ENCODE data around the gene NFATC2. TPM values are rescaled to one million over a fixed set of nuclear protein-coding genes. Genes with fewer than 3 reads are reported as not detected.

The NFATC2 gene
- total RNA-seq, 1 donor from 2014 or later, result 1.9 TPM

GRCh38 chr20:51397137-51397536, 145.4 kb downstream of the NFATC2 start:
- TF ChIP-seq, protein P1, sequence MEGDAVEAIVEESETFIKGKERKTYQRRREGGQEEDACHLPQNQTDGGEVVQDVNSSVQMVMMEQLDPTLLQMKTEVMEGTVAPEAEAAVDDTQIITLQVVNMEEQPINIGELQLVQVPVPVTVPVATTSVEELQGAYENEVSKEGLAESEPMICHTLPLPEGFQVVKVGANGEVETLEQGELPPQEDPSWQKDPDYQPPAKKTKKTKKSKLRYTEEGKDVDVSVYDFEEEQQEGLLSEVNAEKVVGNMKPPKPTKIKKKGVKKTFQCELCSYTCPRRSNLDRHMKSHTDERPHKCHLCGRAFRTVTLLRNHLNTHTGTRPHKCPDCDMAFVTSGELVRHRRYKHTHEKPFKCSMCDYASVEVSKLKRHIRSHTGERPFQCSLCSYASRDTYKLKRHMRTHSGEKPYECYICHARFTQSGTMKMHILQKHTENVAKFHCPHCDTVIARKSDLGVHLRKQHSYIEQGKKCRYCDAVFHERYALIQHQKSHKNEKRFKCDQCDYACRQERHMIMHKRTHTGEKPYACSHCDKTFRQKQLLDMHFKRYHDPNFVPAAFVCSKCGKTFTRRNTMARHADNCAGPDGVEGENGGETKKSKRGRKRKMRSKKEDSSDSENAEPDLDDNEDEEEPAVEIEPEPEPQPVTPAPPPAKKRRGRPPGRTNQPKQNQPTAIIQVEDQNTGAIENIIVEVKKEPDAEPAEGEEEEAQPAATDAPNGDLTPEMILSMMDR (conservative IDR thresholded peaks at IDR 0.05), result no peak
- no peaks in the 10 kb centered on the region for H3K36me3 Mint-ChIP-seq (ENCODE audit: low read depth)
- no peak overlapping the region for H3K4me3 Mint-ChIP-seq
- peaks cover 8% of the 10 kb centered on the region for H3K4me1 Mint-ChIP-seq
- peak overlapping the region; percentile 40 for H3K27ac Mint-ChIP-seq (ENCODE audit: unreplicated experiment)
- no peak for DNase-seq (ENCODE audit: low read depth, low spot score)
- no peaks in the 10 kb centered on the region for H3K27me3 Mint-ChIP-seq (ENCODE audit: low read depth)
- H3K9me3 Mint-ChIP-seq, result no peaks in the 10 kb centered on the region

- TF ChIP-seq, protein P1 (conservative IDR thresholded peaks at IDR 0.05), result no peak
- Mint-ChIP-seq H3K4me3 (no peak overlapping the region), H3K4me1 (peaks cover 8% of the 10 kb centered on the region), H3K27me3 (ENCODE audit: low read depth) (no peaks in the 10 kb centered on the region), H3K36me3 (ENCODE audit: low read depth) (no peaks in the 10 kb centered on the region), H3K9me3 (no peaks in the 10 kb centered on the region), H3K27ac (ENCODE audit: unreplicated experiment) (no peak overlapping the region)
- DNase-seq (ENCODE audit: low read depth, low spot score), result no peak
Observed at GRCh38 chr20:51396365-51396909, 146.1 kb downstream of the NFATC2 start.

DNA sequence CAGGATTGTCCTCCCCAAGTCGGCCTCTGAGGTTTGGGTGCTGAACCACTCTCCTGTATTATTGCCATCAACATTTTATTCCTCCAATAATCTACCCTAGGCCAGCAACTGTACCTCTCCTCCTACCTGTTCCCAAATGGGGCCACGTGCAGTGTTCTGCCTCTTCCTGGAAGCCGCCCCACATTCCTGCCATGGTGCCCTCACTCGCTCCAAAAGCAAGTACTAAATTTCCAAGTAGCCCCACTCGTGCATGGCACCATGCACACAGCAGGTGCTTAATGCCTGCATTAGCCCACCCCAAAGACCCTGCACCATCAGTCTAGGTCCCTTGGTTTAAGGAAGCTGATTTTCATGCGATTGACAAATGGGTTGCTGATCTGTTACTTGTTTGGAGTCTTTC, 147.8 kb downstream of the NFATC2 start:
- peak overlapping the region; percentile 69 for H3K27ac Mint-ChIP-seq (ENCODE audit: unreplicated experiment)
- TF ChIP-seq, protein P1 (conservative IDR thresholded peaks at IDR 0.05), result no peak

DNA sequence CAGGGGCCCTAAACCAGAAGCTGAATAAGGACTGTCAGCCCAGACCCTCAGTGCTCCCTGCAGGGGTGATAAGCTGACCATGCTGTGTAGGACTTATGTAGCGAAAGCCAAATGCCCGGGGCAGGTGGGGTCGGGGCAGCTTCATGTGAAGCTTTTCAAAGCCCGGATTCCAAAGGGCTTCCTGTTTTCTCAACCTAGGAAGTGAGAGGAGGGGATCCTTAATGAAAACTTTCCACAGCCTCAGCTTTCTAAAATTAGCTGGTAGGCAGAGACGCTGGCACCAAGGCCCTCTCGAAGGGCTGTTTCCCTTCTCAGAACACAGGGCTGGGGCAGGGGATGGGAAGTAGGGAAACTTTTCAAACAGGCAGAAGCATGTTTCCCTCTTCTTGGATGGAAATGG, 148.9 kb downstream of the NFATC2 start:
- Mint-ChIP-seq H3K27me3 (ENCODE audit: low read depth) (no peaks in the 10 kb centered on the region), H3K4me3 (no peak overlapping the region), H3K4me1 (peaks cover 4% of the 10 kb centered on the region), H3K9me3 (no peaks in the 10 kb centered on the region), H3K36me3 (ENCODE audit: low read depth) (no peaks in the 10 kb centered on the region), H3K27ac (ENCODE audit: unreplicated experiment) (peak overlapping the region; percentile 12)
- TF ChIP-seq, protein P1 (conservative IDR thresholded peaks at IDR 0.05), result no peak
- DNase-seq (ENCODE audit: low read depth, low spot score), result no peak

More for the DNA sequence above, 147.8 kb downstream of the NFATC2 start:
- Mint-ChIP-seq H3K36me3 (ENCODE audit: low read depth) (no peaks in the 10 kb centered on the region), H3K4me3 (no peak overlapping the region), H3K27me3 (ENCODE audit: low read depth) (no peaks in the 10 kb centered on the region), H3K4me1 (peaks cover 8% of the 10 kb centered on the region), H3K9me3 (no peaks in the 10 kb centered on the region)
- no peak for DNase-seq (ENCODE audit: low read depth, low spot score)

GRCh38 chr20:51392614-51393186, 149.8 kb downstream of the NFATC2 start:
- H3K4me1 Mint-ChIP-seq, result peaks cover 4% of the 10 kb centered on the region
- no peaks in the 10 kb centered on the region for H3K9me3 Mint-ChIP-seq
- DNase-seq (ENCODE audit: low read depth, low spot score), result no peak
- no peak overlapping the region for H3K4me3 Mint-ChIP-seq
- TF ChIP-seq, protein P1 (conservative IDR thresholded peaks at IDR 0.05), result no peak
- no peaks in the 10 kb centered on the region for H3K36me3 Mint-ChIP-seq (ENCODE audit: low read depth)
- H3K27ac Mint-ChIP-seq (ENCODE audit: unreplicated experiment), result no peak overlapping the region
- no peaks in the 10 kb centered on the region for H3K27me3 Mint-ChIP-seq (ENCODE audit: low read depth)
